Vagina (tissue), 2 donors: Measurements from ENCODE around the gene FSIP1.

Experiments used
- POLR2A ChIP-seq, 2 donors: fragments of 450-650 bp; IDR thresholded peaks; one replicate each; pipeline ENCODE4 v1.6.1; 2017; ENCODE audit warnings: antibody characterized with exemption in 2 of 2, mild to moderate bottlenecking in 2 of 2, moderate library complexity in 2 of 2
- POLR2AphosphoS5 ChIP-seq, 2 donors: sonication (generic); formaldehyde crosslinking; IDR thresholded peaks; one replicate each; pipeline ENCODE4 v1.9.0; 2017; ENCODE audit warnings: antibody characterized with exemption in 2 of 2, mild to moderate bottlenecking in 2 of 2, low read depth in 1 of 2; ENCODE audit not compliant: insufficient read depth in 1 of 2
- TF ChIP-seq, protein P1 (sequence below), 3 experiments: fragments of 450-650 bp in 2 of 3; fragments of 200-600 bp in 1 of 3; sonication (generic) in 1 of 3; IDR thresholded peaks; one replicate each; pipeline ENCODE4 v1.5.1; 2017 to 2019; ENCODE audit warnings: antibody characterized with exemption in 3 of 3, mild to moderate bottlenecking in 2 of 3, moderate library complexity in 2 of 3

DNA sequence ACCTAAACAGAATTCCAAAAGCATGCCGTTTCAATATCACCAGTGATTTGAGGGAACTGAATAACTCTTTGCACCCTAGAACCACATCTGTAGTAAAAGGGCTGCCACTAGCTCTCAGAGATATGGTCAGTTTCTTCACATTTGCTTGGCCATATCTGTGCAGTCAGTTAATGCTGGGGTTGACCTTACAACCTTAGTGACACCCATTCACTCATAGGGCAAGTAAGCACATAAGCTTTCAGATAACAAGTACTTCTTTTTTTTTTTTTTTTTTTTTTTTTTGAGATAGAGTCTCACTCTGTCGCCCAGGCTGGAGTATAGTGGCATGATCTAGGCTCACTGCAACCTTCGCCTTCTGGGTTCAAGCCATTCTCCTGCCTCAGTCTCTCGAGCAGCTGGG lies 20.4 kb upstream of the FSIP1 start:
- TF ChIP-seq POLR2A (IDR thresholded peaks at IDR 0.05) (no peak), POLR2AphosphoS5 (IDR thresholded peaks at IDR 0.05; ENCODE audit: insufficient read depth in 1 of 2, low read depth in 1 of 2) (no peak)
- TF ChIP-seq, protein P1, sequence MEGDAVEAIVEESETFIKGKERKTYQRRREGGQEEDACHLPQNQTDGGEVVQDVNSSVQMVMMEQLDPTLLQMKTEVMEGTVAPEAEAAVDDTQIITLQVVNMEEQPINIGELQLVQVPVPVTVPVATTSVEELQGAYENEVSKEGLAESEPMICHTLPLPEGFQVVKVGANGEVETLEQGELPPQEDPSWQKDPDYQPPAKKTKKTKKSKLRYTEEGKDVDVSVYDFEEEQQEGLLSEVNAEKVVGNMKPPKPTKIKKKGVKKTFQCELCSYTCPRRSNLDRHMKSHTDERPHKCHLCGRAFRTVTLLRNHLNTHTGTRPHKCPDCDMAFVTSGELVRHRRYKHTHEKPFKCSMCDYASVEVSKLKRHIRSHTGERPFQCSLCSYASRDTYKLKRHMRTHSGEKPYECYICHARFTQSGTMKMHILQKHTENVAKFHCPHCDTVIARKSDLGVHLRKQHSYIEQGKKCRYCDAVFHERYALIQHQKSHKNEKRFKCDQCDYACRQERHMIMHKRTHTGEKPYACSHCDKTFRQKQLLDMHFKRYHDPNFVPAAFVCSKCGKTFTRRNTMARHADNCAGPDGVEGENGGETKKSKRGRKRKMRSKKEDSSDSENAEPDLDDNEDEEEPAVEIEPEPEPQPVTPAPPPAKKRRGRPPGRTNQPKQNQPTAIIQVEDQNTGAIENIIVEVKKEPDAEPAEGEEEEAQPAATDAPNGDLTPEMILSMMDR (IDR thresholded peaks at IDR 0.05) = no peak
